ENCODE results near the gene SLC36A3.

DNA sequence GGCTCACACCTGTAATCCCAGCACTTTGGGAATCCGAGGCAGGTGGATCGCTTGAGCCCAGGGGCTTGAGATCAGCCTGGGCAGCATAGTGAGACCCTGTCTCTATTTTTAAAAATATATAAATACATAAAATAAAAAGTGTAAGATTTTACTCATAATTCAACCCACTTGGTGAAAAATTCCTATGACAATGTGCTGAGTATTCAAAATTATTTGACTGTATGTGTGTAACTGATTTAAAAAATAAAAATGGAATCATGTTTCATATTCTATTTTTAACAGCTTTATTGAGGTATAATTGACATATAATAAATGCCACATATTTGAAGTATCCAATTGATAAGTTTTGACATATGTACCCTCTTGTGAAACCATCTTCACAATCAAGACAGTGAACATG is 27.8 kb downstream of the SLC36A3 start:
- TF ChIP-seq, protein P1, sequence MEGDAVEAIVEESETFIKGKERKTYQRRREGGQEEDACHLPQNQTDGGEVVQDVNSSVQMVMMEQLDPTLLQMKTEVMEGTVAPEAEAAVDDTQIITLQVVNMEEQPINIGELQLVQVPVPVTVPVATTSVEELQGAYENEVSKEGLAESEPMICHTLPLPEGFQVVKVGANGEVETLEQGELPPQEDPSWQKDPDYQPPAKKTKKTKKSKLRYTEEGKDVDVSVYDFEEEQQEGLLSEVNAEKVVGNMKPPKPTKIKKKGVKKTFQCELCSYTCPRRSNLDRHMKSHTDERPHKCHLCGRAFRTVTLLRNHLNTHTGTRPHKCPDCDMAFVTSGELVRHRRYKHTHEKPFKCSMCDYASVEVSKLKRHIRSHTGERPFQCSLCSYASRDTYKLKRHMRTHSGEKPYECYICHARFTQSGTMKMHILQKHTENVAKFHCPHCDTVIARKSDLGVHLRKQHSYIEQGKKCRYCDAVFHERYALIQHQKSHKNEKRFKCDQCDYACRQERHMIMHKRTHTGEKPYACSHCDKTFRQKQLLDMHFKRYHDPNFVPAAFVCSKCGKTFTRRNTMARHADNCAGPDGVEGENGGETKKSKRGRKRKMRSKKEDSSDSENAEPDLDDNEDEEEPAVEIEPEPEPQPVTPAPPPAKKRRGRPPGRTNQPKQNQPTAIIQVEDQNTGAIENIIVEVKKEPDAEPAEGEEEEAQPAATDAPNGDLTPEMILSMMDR (conservative IDR thresholded peaks at IDR 0.05; ENCODE audit: low read length): no peak
- TF ChIP-seq EZH2phosphoT487 (IDR thresholded peaks at IDR 0.05; ENCODE audit: borderline replicate concordance): no peak
